ENCODE results near the gene FLT3LG.

FLT3LG gene

DNA sequence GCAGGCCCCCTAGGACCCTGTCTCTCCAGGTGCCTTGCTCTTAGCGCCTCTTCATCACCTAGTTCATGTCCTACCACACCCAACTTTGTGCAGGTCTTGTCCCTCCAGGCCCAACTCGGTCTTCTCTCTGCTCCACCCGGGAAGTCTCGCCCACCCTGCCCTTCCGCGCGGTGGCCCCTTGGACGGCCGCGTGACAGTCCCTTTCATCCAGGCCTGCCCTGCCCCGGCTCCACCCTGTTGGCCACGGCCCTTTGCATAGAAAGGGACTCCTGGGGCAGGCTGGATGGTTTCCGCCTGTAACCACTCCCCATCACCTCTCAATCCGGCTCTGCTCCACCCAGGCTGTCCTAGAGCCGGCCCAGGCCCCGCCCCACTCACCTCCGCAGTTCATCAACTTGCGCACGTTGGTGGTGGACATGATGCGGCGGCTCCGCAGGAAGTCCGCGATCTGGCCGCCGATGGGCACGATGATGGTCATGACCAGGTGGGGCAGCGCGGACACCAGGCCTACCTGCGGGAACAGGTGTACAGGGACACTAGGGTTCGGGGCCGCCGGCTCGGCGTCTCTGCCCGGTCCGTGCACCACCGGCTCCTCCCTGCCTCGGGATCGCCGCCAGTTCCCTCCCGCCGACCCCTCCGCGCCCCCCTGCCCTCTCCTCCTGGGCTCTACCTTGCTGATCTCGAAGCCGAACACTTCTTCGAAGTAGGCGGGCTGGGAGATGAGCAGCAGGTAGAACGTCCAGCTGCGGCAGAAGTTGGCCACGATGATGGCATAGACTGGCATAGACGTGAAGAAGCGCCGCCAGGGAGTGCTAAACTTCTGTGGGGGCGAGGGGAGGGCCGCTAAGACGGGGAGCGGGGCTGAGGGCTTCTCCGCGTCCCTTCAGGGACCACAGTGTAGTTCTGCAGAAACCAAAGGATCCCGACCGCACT lies 41.6 kb upstream of the FLT3LG start:
- Histone ChIP-seq H3K27ac (ENCODE audit: low read depth, low read length) (no peak overlapping the region), H3K36me3 (ENCODE audit: control insufficient read depth, insufficient read depth, low read length) (no peaks in the 10 kb centered on the region), H3K27me3 (ENCODE audit: control insufficient read depth, insufficient read depth, low read length) (peaks cover 98% of the 10 kb centered on the region), H3K4me3 (ENCODE audit: low read depth, low read length) (peak overlapping the region; percentile 68), H3K9me3 (ENCODE audit: control insufficient read depth, insufficient read depth, low read depth, low read length) (no peaks in the 10 kb centered on the region), H3K4me1 (ENCODE audit: control insufficient read depth, insufficient read depth, low read length) (peaks cover 34% of the 10 kb centered on the region), H3K9ac (ENCODE audit: low read length) (no peak overlapping the region)

DNA sequence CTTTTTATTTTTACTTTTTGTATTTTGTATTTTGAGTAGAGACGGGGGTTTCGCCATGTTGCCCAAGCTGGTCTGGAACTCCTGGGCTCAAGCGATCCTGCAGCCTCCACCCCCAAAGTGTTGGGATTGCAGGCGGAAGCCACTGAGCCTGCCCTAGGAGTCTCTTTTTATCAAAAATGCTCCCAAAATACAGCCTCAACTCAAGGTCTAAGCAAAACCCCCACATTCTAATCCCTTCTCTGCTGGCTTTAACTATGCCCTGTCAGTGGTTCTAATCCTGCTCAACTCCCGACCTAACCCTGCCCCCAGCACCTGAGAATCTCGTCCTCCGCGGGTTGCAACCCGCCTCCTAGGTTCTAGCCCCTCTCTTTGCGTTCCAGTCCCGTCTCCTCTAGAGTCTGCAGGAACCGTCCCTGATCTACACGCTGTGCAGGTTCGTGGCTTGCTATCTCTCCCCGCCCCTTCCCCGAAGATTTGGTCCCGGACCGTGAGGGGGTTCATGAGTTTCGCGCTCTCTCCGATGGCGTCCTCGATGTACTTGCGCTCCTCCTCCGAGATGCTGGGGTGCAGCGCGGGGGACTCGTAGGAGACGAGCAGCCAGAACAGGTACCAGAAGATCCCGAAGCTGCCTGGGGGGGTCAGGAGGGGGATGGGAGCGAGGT lies 40.6 kb upstream of the FLT3LG start:
- Histone ChIP-seq H3K27me3 (ENCODE audit: control insufficient read depth, insufficient read depth, low read length) (peaks cover 98% of the 10 kb centered on the region), H3K4me1 (ENCODE audit: control insufficient read depth, insufficient read depth, low read length) (peaks cover 28% of the 10 kb centered on the region), H3K9me3 (ENCODE audit: control insufficient read depth, insufficient read depth, low read depth, low read length) (no peaks in the 10 kb centered on the region), H3K9ac (ENCODE audit: low read length) (no peak overlapping the region), H3K36me3 (ENCODE audit: control insufficient read depth, insufficient read depth, low read length) (no peaks in the 10 kb centered on the region), H3K4me3 (ENCODE audit: low read depth, low read length) (peak overlapping the region; percentile 68; the same call in 1 of the 2 replicates), H3K27ac (ENCODE audit: low read depth, low read length) (no peak overlapping the region)

DNA sequence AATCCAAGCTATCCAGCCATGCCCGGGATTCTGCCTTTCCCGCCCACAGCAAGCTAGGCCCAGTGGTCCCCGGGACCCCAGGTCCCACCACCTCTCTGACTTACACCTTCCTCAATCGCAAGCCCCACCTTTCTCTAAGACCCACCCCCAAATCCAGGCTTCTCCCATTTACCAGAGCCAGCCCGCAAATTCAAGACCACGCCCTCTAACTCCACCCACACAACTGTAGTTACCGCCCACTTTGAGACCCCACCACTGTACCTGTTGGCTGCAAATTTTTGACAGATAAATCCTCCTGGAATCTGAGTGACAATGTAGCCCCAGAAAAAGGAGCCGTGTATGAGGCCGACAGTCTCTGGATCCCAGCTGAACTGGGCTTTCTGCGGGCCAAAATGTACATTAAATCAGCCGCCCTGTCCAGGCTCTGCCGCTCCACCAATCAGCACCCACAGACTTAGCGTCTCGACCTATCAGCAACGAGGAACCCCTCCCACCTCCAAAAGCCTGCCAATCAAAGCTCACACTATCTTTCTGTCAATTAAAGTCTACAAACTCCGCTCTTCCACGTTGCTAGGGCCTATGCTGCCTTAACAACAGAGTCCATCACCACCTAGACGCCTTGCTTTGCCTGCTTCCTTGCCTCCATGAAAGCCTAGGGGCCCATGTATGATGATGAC lies 39.0 kb upstream of the FLT3LG start:
- H3K4me1 ChIP-seq (ENCODE audit: control insufficient read depth, insufficient read depth, low read length), result peaks cover 26% of the 10 kb centered on the region
- no peaks in the 10 kb centered on the region for H3K36me3 ChIP-seq (ENCODE audit: control insufficient read depth, insufficient read depth, low read length)
- H3K4me3 ChIP-seq (ENCODE audit: low read depth, low read length), result no peak overlapping the region
- H3K27me3 ChIP-seq (ENCODE audit: control insufficient read depth, insufficient read depth, low read length), result peaks cover 99% of the 10 kb centered on the region
- no peaks in the 10 kb centered on the region for H3K9me3 ChIP-seq (ENCODE audit: control insufficient read depth, insufficient read depth, low read depth, low read length)
- H3K27ac ChIP-seq (ENCODE audit: low read depth, low read length), result no peak overlapping the region
- H3K9ac ChIP-seq (ENCODE audit: low read length), result no peak overlapping the region

DNA sequence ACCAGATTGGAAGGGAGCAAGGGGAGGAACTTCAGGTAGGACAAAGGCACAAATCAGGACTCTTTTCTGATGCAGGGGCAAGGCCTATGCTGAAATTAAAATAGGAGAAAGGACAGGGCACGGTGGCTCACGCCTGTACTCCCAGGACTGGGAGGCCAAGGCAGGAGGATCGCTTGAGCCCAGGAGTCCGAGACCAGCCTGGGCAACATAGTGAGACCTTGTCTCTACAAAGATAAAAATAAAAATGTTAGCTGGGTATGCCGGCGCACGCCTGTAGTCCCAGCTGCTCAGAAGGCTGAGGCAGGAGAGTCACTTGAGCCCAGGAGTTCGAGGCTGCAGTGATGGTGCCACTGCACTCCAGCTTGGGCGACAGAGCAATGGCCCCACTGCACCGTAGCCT lies 38.3 kb upstream of the FLT3LG start:
- Histone ChIP-seq H3K4me3 (ENCODE audit: low read depth, low read length) (peak overlapping the region; percentile 36; the same call in 1 of the 2 replicates), H3K27ac (ENCODE audit: low read depth, low read length) (no peak overlapping the region), H3K9me3 (ENCODE audit: control insufficient read depth, insufficient read depth, low read depth, low read length) (no peaks in the 10 kb centered on the region), H3K9ac (ENCODE audit: low read length) (no peak overlapping the region), H3K4me1 (ENCODE audit: control insufficient read depth, insufficient read depth, low read length) (peaks cover 28% of the 10 kb centered on the region), H3K36me3 (ENCODE audit: control insufficient read depth, insufficient read depth, low read length) (no peaks in the 10 kb centered on the region), H3K27me3 (ENCODE audit: control insufficient read depth, insufficient read depth, low read length) (peaks cover 99% of the 10 kb centered on the region)

DNA sequence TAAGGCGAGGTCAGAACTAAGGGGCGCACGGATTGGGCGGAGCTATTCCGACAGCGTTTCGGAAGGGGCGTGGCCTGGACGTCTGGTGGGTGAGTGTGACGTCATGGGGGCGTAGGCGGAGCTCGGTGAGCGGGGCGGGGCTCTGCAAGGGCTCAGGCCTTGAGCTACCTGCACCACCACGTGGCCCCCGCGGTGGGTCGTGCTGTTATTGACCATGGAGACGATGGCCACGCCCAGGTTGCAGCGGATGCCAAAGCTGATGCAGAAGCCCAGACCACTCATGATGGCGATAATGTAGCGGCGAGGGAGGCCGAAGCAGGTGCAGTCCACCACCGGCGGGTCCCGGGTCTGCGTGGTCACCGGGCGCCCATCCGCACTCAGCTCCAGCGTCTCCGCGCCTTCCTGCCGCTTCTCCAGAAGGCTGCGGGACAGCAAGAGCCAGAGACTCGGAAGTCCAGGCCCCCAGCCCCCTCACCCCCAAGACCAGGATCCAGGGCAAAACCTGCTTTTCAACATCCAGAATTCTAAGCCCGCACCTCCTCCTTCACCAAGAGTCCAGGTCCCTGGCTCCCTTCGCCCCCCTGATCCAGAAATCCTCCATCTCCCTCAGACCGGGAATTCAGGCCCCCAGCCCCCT lies 37.5 kb upstream of the FLT3LG start:
- Histone ChIP-seq H3K9me3 (ENCODE audit: control insufficient read depth, insufficient read depth, low read depth, low read length) (no peaks in the 10 kb centered on the region), H3K4me3 (ENCODE audit: low read depth, low read length) (peak overlapping the region; percentile 36), H3K27me3 (ENCODE audit: control insufficient read depth, insufficient read depth, low read length) (peaks cover 97% of the 10 kb centered on the region), H3K27ac (ENCODE audit: low read depth, low read length) (no peak overlapping the region), H3K4me1 (ENCODE audit: control insufficient read depth, insufficient read depth, low read length) (peaks cover 32% of the 10 kb centered on the region), H3K36me3 (ENCODE audit: control insufficient read depth, insufficient read depth, low read length) (no peaks in the 10 kb centered on the region), H3K9ac (ENCODE audit: low read length) (no peak overlapping the region)

DNA sequence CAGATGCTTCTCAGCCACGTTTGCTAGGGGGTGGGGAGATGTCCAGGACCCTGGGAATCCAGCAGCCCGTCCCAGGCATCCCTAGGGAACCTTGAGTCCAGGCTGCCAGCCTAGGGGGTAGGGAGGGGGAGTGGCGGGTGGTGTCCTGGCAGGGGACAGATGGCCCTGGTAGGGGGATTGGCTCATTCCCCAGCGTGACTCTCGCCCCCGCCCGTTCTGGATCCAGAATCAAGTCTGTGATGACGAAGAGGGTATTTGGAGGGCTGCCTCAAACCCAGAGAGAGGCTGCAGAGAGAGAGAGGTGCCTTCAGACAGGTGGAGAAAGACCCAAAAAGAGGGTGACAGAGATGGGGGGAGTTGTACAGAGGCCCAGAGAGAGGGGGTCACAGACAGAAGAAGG lies 36.8 kb upstream of the FLT3LG start:
- H3K9me3 ChIP-seq (ENCODE audit: control insufficient read depth, insufficient read depth, low read depth, low read length), result no peaks in the 10 kb centered on the region
- no peak overlapping the region for H3K4me3 ChIP-seq (ENCODE audit: low read depth, low read length)
- peaks cover 98% of the 10 kb centered on the region for H3K27me3 ChIP-seq (ENCODE audit: control insufficient read depth, insufficient read depth, low read length)
- no peak overlapping the region for H3K9ac ChIP-seq (ENCODE audit: low read length)
- H3K4me1 ChIP-seq (ENCODE audit: control insufficient read depth, insufficient read depth, low read length), result peaks cover 36% of the 10 kb centered on the region
- H3K27ac ChIP-seq (ENCODE audit: low read depth, low read length), result no peak overlapping the region
- no peaks in the 10 kb centered on the region for H3K36me3 ChIP-seq (ENCODE audit: control insufficient read depth, insufficient read depth, low read length)

DNA sequence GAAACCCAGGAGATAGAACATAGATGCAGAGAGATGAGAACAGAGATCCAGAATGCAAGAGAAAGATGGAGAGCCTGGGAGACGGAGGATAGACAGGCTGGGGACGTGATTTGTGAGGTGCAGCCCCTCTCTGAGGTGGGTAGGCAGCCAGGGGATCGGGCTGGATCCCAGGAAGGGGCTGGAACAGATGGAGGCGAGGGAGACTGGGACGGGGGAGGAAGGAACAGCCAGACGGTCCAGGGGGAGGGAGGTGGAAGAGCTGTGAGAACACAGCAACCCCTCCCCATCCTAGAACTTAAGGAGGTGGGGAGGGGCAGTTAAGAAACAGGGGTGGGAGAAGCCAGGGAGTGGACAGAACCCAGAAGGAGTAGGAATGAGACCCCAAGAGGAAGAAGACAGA lies 35.8 kb upstream of the FLT3LG start:
- Histone ChIP-seq H3K27ac (ENCODE audit: low read depth, low read length) (no peak overlapping the region), H3K36me3 (ENCODE audit: control insufficient read depth, insufficient read depth, low read length) (no peaks in the 10 kb centered on the region), H3K9ac (ENCODE audit: low read length) (no peak overlapping the region), H3K27me3 (ENCODE audit: control insufficient read depth, insufficient read depth, low read length) (peaks cover 90% of the 10 kb centered on the region), H3K9me3 (ENCODE audit: control insufficient read depth, insufficient read depth, low read depth, low read length) (no peaks in the 10 kb centered on the region), H3K4me3 (ENCODE audit: low read depth, low read length) (no peak overlapping the region), H3K4me1 (ENCODE audit: control insufficient read depth, insufficient read depth, low read length) (peaks cover 35% of the 10 kb centered on the region)

DNA sequence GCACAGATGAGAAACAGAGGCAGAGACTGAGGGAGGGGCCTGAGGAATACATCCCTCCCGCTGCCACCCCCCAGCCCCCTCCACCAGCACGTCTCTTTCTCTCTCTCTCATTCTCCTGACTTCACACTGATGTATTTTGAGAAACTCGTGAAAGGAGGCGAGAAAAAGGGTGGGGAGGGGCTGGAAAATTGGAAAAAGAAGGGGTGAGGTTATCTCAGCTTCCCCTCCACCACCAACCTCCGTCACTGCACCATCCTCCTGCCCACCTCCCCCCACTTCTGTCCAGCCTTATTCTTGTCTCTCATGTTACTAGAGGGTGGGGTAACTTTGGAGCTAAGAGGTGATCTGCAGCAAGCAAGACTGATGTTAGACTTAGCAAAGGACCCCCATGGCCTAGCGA lies 34.2 kb upstream of the FLT3LG start:
- Histone ChIP-seq H3K27me3 (ENCODE audit: control insufficient read depth, insufficient read depth, low read length) (peaks cover 75% of the 10 kb centered on the region), H3K27ac (ENCODE audit: low read depth, low read length) (no peak overlapping the region), H3K4me3 (ENCODE audit: low read depth, low read length) (no peak overlapping the region), H3K9ac (ENCODE audit: low read length) (no peak overlapping the region), H3K4me1 (ENCODE audit: control insufficient read depth, insufficient read depth, low read length) (peaks cover 25% of the 10 kb centered on the region), H3K36me3 (ENCODE audit: control insufficient read depth, insufficient read depth, low read length) (no peaks in the 10 kb centered on the region), H3K9me3 (ENCODE audit: control insufficient read depth, insufficient read depth, low read depth, low read length) (no peaks in the 10 kb centered on the region)

DNA sequence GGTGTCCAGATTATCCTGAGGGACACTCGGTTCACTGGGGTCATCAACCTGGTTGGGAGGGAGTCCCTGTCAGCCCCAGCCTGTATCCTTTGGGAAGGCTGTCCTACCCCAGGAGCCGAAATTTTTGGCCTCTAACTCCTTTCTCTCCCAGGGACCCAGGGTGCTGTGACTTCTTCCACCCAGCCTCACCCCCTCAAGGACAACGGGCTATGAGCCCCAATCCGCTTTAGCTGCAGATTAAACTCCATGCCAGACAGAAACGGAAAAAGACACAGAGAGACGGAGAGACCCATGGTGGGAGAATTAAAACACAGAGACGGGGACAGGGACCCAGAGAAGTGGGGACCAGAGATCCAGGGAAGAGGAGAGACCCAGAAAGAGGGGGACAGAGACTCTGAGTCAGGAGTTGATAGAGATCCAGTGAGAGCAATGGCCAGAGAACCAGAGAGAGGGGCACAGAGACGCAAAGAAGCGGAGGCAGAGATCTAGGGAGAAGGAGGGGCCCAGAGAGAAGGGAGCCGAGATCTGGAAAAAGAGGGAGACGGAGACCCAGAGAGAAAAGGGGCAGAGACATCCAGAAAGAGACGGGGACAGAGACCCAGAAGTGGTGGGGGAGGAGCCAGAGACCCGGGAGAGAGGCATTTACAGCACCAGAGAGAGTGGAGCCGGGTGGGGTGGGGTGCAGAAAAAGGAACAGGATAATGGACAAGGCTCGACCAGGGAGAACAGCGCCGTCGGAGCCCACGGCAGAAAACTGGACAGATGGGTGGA lies 33.4 kb upstream of the FLT3LG start:
- H3K4me1 ChIP-seq (ENCODE audit: control insufficient read depth, insufficient read depth, low read length), result peaks cover 25% of the 10 kb centered on the region
- H3K9ac ChIP-seq (ENCODE audit: low read length), result no peak overlapping the region
- H3K27ac ChIP-seq (ENCODE audit: low read depth, low read length), result no peak overlapping the region
- H3K27me3 ChIP-seq (ENCODE audit: control insufficient read depth, insufficient read depth, low read length), result peaks cover 67% of the 10 kb centered on the region
- no peaks in the 10 kb centered on the region for H3K36me3 ChIP-seq (ENCODE audit: control insufficient read depth, insufficient read depth, low read length)
- H3K9me3 ChIP-seq (ENCODE audit: control insufficient read depth, insufficient read depth, low read depth, low read length), result no peaks in the 10 kb centered on the region
- H3K4me3 ChIP-seq (ENCODE audit: low read depth, low read length), result peak overlapping the region; percentile 59

DNA sequence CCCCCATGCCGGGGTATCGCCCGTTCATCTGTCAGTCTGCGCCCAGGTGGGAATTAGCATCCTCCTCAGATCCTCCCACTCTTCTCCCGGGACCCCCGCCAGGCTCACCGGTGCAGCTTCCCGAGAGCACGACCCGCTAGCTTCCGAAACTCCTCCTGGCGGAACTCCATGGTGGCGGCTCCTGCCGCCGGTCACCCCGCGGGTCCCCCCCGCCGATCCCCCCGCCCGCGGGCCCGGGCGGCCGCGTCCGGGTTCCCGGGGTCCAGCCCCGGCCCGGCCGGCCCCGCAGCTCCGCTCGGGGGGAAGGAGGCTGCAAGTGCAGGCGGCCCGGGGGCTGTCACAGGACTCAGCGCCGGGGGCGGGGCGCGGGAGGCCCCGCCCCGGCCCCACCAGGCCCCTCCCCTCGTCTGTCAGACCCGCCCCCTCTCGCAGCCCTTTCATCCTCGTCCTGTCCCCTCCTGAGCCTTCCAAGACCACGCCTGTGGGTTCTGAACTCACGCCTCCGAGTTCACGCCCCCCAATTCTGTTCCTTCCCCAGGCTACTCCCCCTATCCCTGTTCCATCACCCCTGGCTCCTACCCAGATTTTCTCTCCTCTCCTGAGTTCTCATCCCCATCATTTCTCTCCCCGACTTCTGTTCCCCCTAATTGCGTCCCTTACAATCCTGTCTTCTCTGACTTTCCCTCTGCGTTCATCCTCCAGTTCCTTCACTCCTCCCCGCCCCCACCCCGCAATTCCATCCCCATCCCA lies 32.6 kb upstream of the FLT3LG start, which contains the start of gene SLC17A7:
Gene SLC17A7, minus strand, starts transcription at position 318 of the 750 bp plus-strand sequence. Its CDS starts 148 bp downstream, at position 170.
- H3K27ac ChIP-seq (ENCODE audit: low read depth, low read length), result no peak within 1 kb of the TSS
- H3K27me3 ChIP-seq (ENCODE audit: control insufficient read depth, insufficient read depth, low read length), result peaks cover 59% of the 10 kb centered on the region
- H3K4me1 ChIP-seq (ENCODE audit: control insufficient read depth, insufficient read depth, low read length), result peaks cover 18% of the 10 kb centered on the region
- H3K4me3 ChIP-seq (ENCODE audit: low read depth, low read length), result peak within 1 kb of the TSS; percentile 59
- peaks cover under 1% of the 10 kb centered on the region; the same call in 1 of the 2 replicates for H3K36me3 ChIP-seq (ENCODE audit: control insufficient read depth, insufficient read depth, low read length)
- H3K9ac ChIP-seq (ENCODE audit: low read length), result no peak within 1 kb of the TSS
- H3K9me3 ChIP-seq (ENCODE audit: control insufficient read depth, insufficient read depth, low read depth, low read length), result no peaks in the 10 kb centered on the region

All from HUES6 (cell line).